HEK293T (cell line): ENCODE results near the gene SMPDL3B.
"Not testable (repeated sequence)": the region's sequence is repeated elsewhere in the genome, so short reads cannot be mapped to it uniquely, and the experiment has no call there.

Experiments
- CTCF ChIA-PET: fragments of 350-600 bp; formaldehyde crosslinking; extraction: SDS; loops from one replicate; lab custom pipeline; 2021; ENCODE audit warnings: antibody characterized with exemption, inconsistent platforms; lab: Yijun Ruan, JAX
- POLR2A ChIA-PET: fragments of 350-600 bp; formaldehyde crosslinking; extraction: SDS; loops from one replicate; lab custom pipeline; 2020; ENCODE audit warnings: antibody characterized with exemption, inconsistent platforms; lab: Yijun Ruan, JAX
- DNase-seq: peaks from one replicate; pipeline ENCODE4 v3.0.0; 2012; ENCODE audit warnings: mixed read lengths; ENCODE audit errors: extremely low spot score
- ARNT ChIP-seq: fragments of 450-650 bp; IDR thresholded peaks from 2 replicates; pipeline ENCODE4 v1.6.1; 2017; ENCODE audit warnings: mild to moderate bottlenecking
- BHLHE40 ChIP-seq: fragments of 450-650 bp; IDR thresholded peaks from 2 replicates; pipeline ENCODE4 v1.6.1; 2016; ENCODE audit warnings: mild to moderate bottlenecking, moderate library complexity, borderline replicate concordance
- CTBP1 ChIP-seq: fragments of 450-650 bp; IDR thresholded peaks from 2 replicates; pipeline ENCODE4 v1.6.1; 2016; ENCODE audit warnings: borderline replicate concordance
- ELF4 ChIP-seq: fragments of 450-650 bp; IDR thresholded peaks from 2 replicates; pipeline ENCODE4 v1.6.1; 2017; ENCODE audit warnings: antibody characterized with exemption
- FOXA1 ChIP-seq: fragments of 450-650 bp; IDR thresholded peaks from 2 replicates; pipeline ENCODE4 v1.6.1; 2016; ENCODE audit warnings: mild to moderate bottlenecking
- FOXK2 ChIP-seq: fragments of 450-650 bp; IDR thresholded peaks from 2 replicates; pipeline ENCODE4 v1.6.1; 2016; ENCODE audit warnings: mild to moderate bottlenecking
- FOXM1 ChIP-seq: fragments of 450-650 bp; IDR thresholded peaks from 2 replicates; pipeline ENCODE4 v1.6.1; 2017; ENCODE audit warnings: mild to moderate bottlenecking, borderline replicate concordance
- HDGF ChIP-seq: fragments of 450-650 bp; IDR thresholded peaks from 2 replicates; pipeline ENCODE4 v1.6.1; 2017; ENCODE audit warnings: antibody characterized with exemption, borderline replicate concordance
- L3MBTL2 ChIP-seq: fragments of 450-650 bp; conservative IDR thresholded peaks from 2 replicates; pipeline ENCODE4 v1.6.1; 2016; ENCODE audit warnings: mild to moderate bottlenecking
- LEF1 ChIP-seq: fragments of 450-650 bp; IDR thresholded peaks from 2 replicates; pipeline ENCODE4 v1.6.1; 2017; ENCODE audit warnings: mild to moderate bottlenecking, borderline replicate concordance
- NFRKB ChIP-seq: fragments of 450-650 bp; IDR thresholded peaks from 2 replicates; pipeline ENCODE4 v1.6.1; 2016; ENCODE audit warnings: mild to moderate bottlenecking, moderate library complexity
- SP1 ChIP-seq: fragments of 450-650 bp; IDR thresholded peaks from 2 replicates; pipeline ENCODE4 v1.6.1; 2017
- SUZ12 ChIP-seq: fragments of 450-650 bp; IDR thresholded peaks from 2 replicates; pipeline ENCODE4 v1.6.1; 2016; ENCODE audit warnings: mild to moderate bottlenecking
- TARDBP ChIP-seq: fragments of 450-650 bp; IDR thresholded peaks from 2 replicates; pipeline ENCODE4 v1.6.1; 2016
- ZNF384 ChIP-seq: fragments of 450-650 bp; IDR thresholded peaks from 2 replicates; pipeline ENCODE4 v1.6.1; 2016
- TF ChIP-seq, protein P1 (sequence below): fragments of 450-650 bp; IDR thresholded peaks from 2 replicates; pipeline ENCODE4 v1.6.1; 2016

SMPDL3B gene

DNA sequence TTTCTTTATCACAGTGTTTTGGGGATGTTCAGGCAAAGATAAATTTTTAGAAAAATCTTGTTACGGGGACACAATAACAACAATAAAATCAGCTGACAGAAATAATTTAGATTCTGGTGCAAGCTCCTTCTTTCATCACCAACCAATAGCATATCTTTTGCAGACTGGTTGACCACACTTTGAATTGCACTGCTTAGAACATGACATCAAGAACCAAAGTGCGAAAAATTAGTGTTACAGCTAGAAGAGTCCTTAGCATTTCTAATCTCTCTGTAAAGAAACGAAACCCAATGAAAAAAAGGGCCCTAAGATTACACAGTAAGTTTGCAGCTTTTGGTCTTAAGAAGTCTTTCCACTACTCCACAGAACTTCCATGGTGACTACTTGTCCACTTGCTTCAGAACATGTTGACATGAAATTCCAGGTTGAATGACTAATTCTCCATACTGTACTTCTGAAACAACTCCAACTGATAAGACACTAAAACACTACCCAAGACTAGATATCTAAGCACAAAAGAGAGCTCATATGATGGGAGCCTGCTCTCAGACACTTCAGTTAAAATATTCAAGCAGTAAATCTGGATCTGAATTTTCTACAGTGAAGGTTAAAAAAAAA lies 56.2 kb downstream of the SMPDL3B start:
- no peak for DNase-seq
- POLR2A ChIA-PET: no interaction called here
- CTCF ChIA-PET: interaction anchor here (0.6 kb wide), 1 partner anchor 1252 kb away, joined by 3 read pairs; no protein-coding TSS in a partner anchor
- no peak for TF ChIP-seq ZNF384
- no peak for TF ChIP-seq SP1
- TF ChIP-seq ELF4: no peak
- TF ChIP-seq HDGF: no peak
- TF ChIP-seq BHLHE40: no peak
- no peak for TF ChIP-seq ARNT
- no peak for TF ChIP-seq CTBP1
- TF ChIP-seq, protein P1, sequence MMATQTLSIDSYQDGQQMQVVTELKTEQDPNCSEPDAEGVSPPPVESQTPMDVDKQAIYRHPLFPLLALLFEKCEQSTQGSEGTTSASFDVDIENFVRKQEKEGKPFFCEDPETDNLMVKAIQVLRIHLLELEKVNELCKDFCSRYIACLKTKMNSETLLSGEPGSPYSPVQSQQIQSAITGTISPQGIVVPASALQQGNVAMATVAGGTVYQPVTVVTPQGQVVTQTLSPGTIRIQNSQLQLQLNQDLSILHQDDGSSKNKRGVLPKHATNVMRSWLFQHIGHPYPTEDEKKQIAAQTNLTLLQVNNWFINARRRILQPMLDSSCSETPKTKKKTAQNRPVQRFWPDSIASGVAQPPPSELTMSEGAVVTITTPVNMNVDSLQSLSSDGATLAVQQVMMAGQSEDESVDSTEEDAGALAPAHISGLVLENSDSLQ: no peak
- TF ChIP-seq FOXA1: no peak
- no peak for TF ChIP-seq LEF1
- TF ChIP-seq FOXK2: no peak
- no peak for TF ChIP-seq FOXM1
- TF ChIP-seq SUZ12: no peak

DNA sequence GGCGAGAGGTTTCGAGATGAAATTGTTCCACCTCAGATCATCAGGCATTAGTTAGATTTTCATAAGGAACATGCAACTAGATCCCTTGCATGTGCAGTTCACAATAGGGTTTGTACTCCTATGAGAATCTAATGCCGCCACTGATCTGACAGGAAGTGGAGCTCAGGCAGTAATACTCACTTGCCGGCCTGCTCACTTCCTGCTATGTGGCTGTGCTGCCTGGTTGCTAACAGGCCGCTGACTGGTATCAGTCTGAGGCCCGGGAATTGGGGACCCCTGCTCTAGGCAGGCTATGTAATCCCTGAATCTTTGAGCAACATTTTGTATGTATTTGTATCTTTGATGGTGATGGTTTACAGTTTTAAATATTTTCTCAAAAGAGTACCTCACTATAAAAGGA lies 57.5 kb downstream of the SMPDL3B start:
- CTCF ChIA-PET: interaction anchor here (0.7 kb wide), 1 partner anchor 16 kb away, joined by 3 read pairs; no protein-coding TSS in a partner anchor
- no peak for TF ChIP-seq BHLHE40
- TF ChIP-seq SUZ12: no peak
- TF ChIP-seq, protein P1: no peak
- no peak for TF ChIP-seq ELF4
- TF ChIP-seq SP1: no peak
- TF ChIP-seq CTBP1: no peak
- no peak for TF ChIP-seq NFRKB
- no peak for TF ChIP-seq L3MBTL2
- no peak for TF ChIP-seq FOXK2
- no peak for TF ChIP-seq ZNF384
- TF ChIP-seq ARNT: no peak
- TF ChIP-seq FOXM1: no peak
- no peak for TF ChIP-seq LEF1
- TF ChIP-seq HDGF: no peak
- TF ChIP-seq TARDBP: no peak
- no peak for TF ChIP-seq FOXA1
- no peak for DNase-seq
- POLR2A ChIA-PET: no interaction called here

DNA sequence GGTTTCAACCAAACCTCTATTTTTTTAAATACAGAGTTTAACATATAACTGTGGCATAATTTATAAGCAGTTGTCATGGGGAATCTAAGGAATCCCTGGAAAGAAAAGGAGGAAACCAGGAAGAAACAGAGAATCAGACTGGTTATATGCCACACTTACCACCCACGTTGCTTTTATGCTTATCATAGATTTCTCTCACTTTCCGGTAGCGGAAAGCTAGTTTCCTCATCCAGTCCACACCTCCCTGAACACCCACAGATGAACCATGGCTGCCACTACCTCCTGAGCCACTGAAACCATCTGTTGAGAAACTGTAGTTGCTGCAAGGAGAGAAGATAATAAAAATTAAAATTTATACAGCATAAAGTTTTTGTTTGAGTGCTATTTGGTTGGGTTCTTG lies 58.4 kb downstream of the SMPDL3B start:
- DNase-seq: no peak
- TF ChIP-seq, protein P1: no peak
- TF ChIP-seq FOXK2: no peak
- ChIA-PET CTCF (interaction anchor here (0.7 kb wide), 1 partner anchor 117 kb away, joined by 3 read pairs; no protein-coding TSS in a partner anchor), POLR2A (no interaction called here)

DNA sequence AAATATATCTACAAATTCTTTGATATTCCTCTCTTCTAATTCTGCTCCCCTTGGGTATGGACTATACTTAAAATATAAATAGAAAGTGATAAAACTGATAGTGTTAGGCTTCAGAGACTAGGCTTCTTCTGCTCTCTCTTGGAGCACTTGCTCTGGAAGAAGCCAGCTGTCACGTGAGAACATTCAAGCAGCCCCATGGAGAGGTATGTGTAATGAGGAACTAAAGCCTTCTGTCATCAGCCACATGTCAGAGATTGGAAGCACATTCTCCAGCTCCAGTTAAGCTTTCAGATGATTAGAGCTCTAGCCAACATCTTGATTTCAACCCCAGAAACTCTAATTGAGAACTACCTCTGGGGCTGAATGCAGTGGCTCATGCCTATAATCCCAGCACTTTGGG lies 59.3 kb downstream of the SMPDL3B start:
- POLR2A ChIA-PET: interaction anchor here (1.4 kb wide), 1 partner anchor 16 kb away, joined by 3 read pairs; no protein-coding TSS in a partner anchor
- DNase-seq: no peak
- CTCF ChIA-PET: no interaction called here
- TF ChIP-seq BHLHE40 (no peak), L3MBTL2 (no peak), FOXK2 (no peak), FOXM1 (no peak), ELF4 (no peak), LEF1 (no peak), HDGF (no peak), FOXA1 (no peak), NFRKB (no peak), ZNF384 (no peak), CTBP1 (no peak), SUZ12 (no peak), SP1 (no peak), ARNT (no peak)

DNA sequence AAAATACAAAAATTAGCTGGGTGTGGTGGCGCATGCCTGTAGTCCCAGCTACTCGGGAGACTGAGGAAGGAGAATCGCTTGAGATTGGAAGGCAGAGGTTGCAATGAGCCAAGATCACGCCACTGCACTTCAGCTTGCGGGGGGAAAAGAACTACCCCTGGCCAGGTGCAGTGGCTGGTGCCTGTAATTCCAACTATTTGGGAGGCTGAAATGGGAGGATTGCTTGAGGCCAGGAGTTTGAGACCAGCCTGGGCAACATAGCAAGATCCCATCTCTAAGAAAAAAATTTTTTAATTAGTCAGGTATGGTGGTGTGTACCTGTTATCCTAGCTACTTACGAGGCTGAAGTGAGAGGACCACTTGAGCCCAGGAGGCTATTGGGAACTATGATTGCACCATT lies 59.7 kb downstream of the SMPDL3B start:
- POLR2A ChIA-PET: interaction anchor here (1.4 kb wide), 1 partner anchor 17 kb away, joined by 3 read pairs; no protein-coding TSS in a partner anchor
- CTCF ChIA-PET, DNase-seq: not testable (repeated sequence)

DNA sequence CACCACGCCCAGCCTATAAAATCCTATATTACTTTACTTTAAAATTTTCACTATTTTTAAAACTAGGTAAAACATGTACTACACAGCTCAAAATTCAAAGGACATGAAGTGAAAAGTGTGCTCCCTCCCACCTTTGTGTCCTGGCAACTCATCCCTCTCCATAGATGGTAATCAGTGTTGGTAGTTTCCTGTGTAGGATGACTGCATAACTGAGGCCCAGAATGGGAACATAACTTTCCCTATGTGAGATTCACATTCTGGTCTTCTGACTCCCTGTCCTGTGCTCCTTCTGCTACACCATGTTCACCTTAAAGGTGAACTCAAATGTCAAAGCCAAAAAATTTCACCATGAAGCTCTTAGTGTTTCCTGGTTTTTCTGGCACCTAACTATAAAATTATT lies 64.3 kb downstream of the SMPDL3B start:
- DNase-seq: no peak
- CTCF ChIA-PET: no interaction called here
- TF ChIP-seq CTBP1 (no peak), LEF1 (no peak), FOXK2 (no peak), FOXA1 (no peak), TARDBP (no peak), NFRKB (no peak), HDGF (no peak), L3MBTL2 (no peak), ELF4 (no peak), BHLHE40 (no peak), SP1 (no peak), FOXM1 (no peak)
- TF ChIP-seq, protein P1: no peak
- POLR2A ChIA-PET: no interaction called here
